GM12878 (cell line): ENCODE measurements around the gene CGGBP1.

Source experiments
- CTCF ChIP-seq, 3 experiments: IDR thresholded peaks in 2 of 3; conservative IDR thresholded peaks in 1 of 3; 2 replicates each; pipeline ENCODE4 v1.5.1; 2011; ENCODE audit warnings: low read depth in 3 of 3, low read length in 3 of 3, mild to moderate bottlenecking in 3 of 3, control low read depth in 2 of 3, moderate library complexity in 2 of 3, inconsistent platforms in 1 of 3, mixed read lengths in 1 of 3; ENCODE audit not compliant: control insufficient read depth in 2 of 3, insufficient read depth in 1 of 3; ENCODE audit errors: extremely low read depth in 1 of 3
- E2F8 ChIP-seq: fragments of 450-650 bp; IDR thresholded peaks from 2 replicates; pipeline ENCODE4 v1.6.1; 2018; ENCODE audit warnings: mild to moderate bottlenecking, low read depth, moderate library complexity; ENCODE audit not compliant: partially characterized antibody
- FOS ChIP-seq: IDR thresholded peaks from 3 replicates; pipeline ENCODE4 v1.6.1; 2011; ENCODE audit warnings: borderline replicate concordance; ENCODE audit not compliant: insufficient read length; ENCODE audit errors: extremely low read depth
- FOXM1 ChIP-seq: IDR thresholded peaks from 2 replicates; pipeline ENCODE4 v1.6.1; 2012; ENCODE audit warnings: low read depth, mild to moderate bottlenecking, inconsistent platforms, low read length, moderate library complexity
- KDM1A ChIP-seq: fragments of 200-600 bp; sonication (generic); IDR thresholded peaks from 2 replicates; pipeline ENCODE4 v1.6.1; 2016; ENCODE audit warnings: borderline replicate concordance
- MAX ChIP-seq: IDR thresholded peaks from 2 replicates; pipeline ENCODE4 v1.6.1; 2012; ENCODE audit warnings: low read depth, low read length, improper control_type of control experiment
- NFYB ChIP-seq: IDR thresholded peaks from 2 replicates; pipeline ENCODE4 v1.6.1; 2011; ENCODE audit warnings: low read depth, mild to moderate bottlenecking, low read length, improper control_type of control experiment, moderate library complexity; ENCODE audit not compliant: insufficient read depth
- NKRF ChIP-seq: fragments of 450-650 bp; conservative IDR thresholded peaks from 2 replicates; pipeline ENCODE4 v1.6.1; 2017; ENCODE audit warnings: mild to moderate bottlenecking, moderate library complexity
- PKNOX1 ChIP-seq: fragments of 450-650 bp; IDR thresholded peaks from 2 replicates; pipeline ENCODE4 v1.6.1; 2016; ENCODE audit warnings: mild to moderate bottlenecking
- RAD21 ChIP-seq: IDR thresholded peaks from 2 replicates; pipeline ENCODE4 v1.6.1; 2011; ENCODE audit warnings: mild to moderate bottlenecking, low read depth, low read length, moderate library complexity; ENCODE audit not compliant: insufficient read depth
- SIN3A ChIP-seq: IDR thresholded peaks from 2 replicates; pipeline ENCODE4 v1.6.1; 2012; ENCODE audit warnings: low read depth, low read length, improper control_type of control experiment
- USF1 ChIP-seq: IDR thresholded peaks from 2 replicates; pipeline ENCODE4 v1.6.1; 2011; ENCODE audit warnings: borderline replicate concordance, low read depth, mild to moderate bottlenecking, moderate library complexity, mixed read lengths, low read length; ENCODE audit not compliant: insufficient read depth; ENCODE audit errors: extremely low read length
- ZNF217 ChIP-seq: fragments of 450-650 bp; IDR thresholded peaks from 2 replicates; pipeline ENCODE4 v1.6.1; 2017; ENCODE audit warnings: antibody characterized with exemption, mild to moderate bottlenecking

- TF ChIP-seq SIN3A (no peak), ZNF217 (no peak), KDM1A (no peak), CTCF (IDR thresholded peaks at IDR 0.05 in 2 of 3, conservative IDR thresholded peaks at IDR 0.05 in 1 of 3; ENCODE audit: control insufficient read depth in 2 of 3, extremely low read depth in 1 of 3, insufficient read depth in 1 of 3, low read depth in 3 of 3, low read length in 3 of 3) (no peak), NKRF (no peak), NFYB (no peak), RAD21 (no peak), MAX (no peak), E2F8 (no peak), PKNOX1 (no peak), FOS (no peak), FOXM1 (no peak), USF1 (no peak)
Observed at GRCh38 chr3:88041005-88041404, 17.8 kb downstream of the CGGBP1 start.
